Measurements from ENCODE around the gene EFCC1.

- TF ChIP-seq CTCF (IDR thresholded peaks at IDR 0.05): no peak
- no peak for TF ChIP-seq POLR2A (IDR thresholded peaks at IDR 0.05)
These were observed 51.6 kb downstream of the EFCC1 start for GRCh38 chr3:129052675-129053074.

Data from esophagus squamous epithelium (tissue), 4 donors.